Panc1 (cell line): ENCODE data around the gene LDB2. TPM values are rescaled to one million over a fixed set of nuclear protein-coding genes. Genes with fewer than 3 reads are reported as not detected.

Source experiments
- ATAC-seq: fragments of 200-7000 bp; cut with Tn5 transposase; 2 replicates; pipeline ENCODE4 v1.9.1; 2020; ENCODE audit warnings: mild to moderate bottlenecking, moderate library complexity
- BruUV-seq: library from RNA; stranded (reverse); fragments of 400-500 nt; replicated peaks from 2 replicates; lab custom pipeline; 2021; lab: Mats Ljungman, UMichigan
- CTCF ChIA-PET: fragments of 300-600 bp; sonication (Branson Sonifier 250); formaldehyde crosslinking; loops from one replicate; lab custom pipeline; 2022; ENCODE audit warnings: antibody characterized with exemption; lab: Charles Lee
- POLR2A ChIA-PET: fragments of 300-600 bp; sonication (Branson Sonifier 250); formaldehyde crosslinking; loops from one replicate; lab custom pipeline; 2022; ENCODE audit warnings: antibody characterized with exemption; lab: Charles Lee
- DNase-seq: peaks from one replicate; pipeline ENCODE4 v3.0.0-alpha.2; 2010; ENCODE audit warnings: low read depth, low spot score
- H3K27ac ChIP-seq: 2 replicates; pipeline ENCODE4 v1.5.1; 2011; ENCODE audit warnings: mild to moderate bottlenecking, low read length, inconsistent platforms
- H3K27me3 ChIP-seq: fragments of 200-500 bp; sonication (Bioruptor generic); 2 replicates; pipeline ENCODE4 v1.6.0; 2014; ENCODE audit warnings: low read length, inconsistent platforms; ENCODE audit not compliant: control insufficient read depth, insufficient read depth
- H3K36me3 ChIP-seq: fragments of 200-500 bp; sonication (Bioruptor generic); 2 replicates; pipeline ENCODE4 v1.5.1; 2014; ENCODE audit warnings: inconsistent platforms, mild to moderate bottlenecking, low read length, moderate library complexity; ENCODE audit not compliant: control insufficient read depth, insufficient read depth
- H3K4me1 ChIP-seq: 2 replicates; pipeline ENCODE4 v1.5.1; 2011; ENCODE audit warnings: inconsistent platforms, mild to moderate bottlenecking, low read length, moderate library complexity; ENCODE audit not compliant: control insufficient read depth, insufficient read depth
- H3K4me3 ChIP-seq, 2 experiments: 2 replicates each; pipeline ENCODE4 v1.5.1; 2011 to 2012; ENCODE audit warnings: low read depth in 2 of 2, low read length in 2 of 2, mild to moderate bottlenecking in 2 of 2, inconsistent platforms in 1 of 2, moderate library complexity in 1 of 2
- H3K9me3 ChIP-seq: fragments of 200-500 bp; sonication (Bioruptor generic); 2 replicates; pipeline ENCODE4 v1.5.1; 2014; ENCODE audit warnings: low read depth, mild to moderate bottlenecking, inconsistent platforms, low read length, moderate library complexity; ENCODE audit not compliant: control insufficient read depth, insufficient read depth
- POLR2AphosphoS5 ChIP-seq: IDR thresholded peaks from 2 replicates; pipeline ENCODE4 v1.6.1; 2012; ENCODE audit warnings: mild to moderate bottlenecking, low read depth, low read length, moderate library complexity
- SIN3A ChIP-seq: IDR thresholded peaks from 2 replicates; pipeline ENCODE4 v1.6.1; 2012; ENCODE audit warnings: low read depth, mild to moderate bottlenecking, low read length, moderate library complexity, borderline replicate concordance; ENCODE audit not compliant: insufficient read depth
- TCF7L2 ChIP-seq: IDR thresholded peaks from 2 replicates; pipeline ENCODE4 v1.6.1; 2011; ENCODE audit warnings: mild to moderate bottlenecking, low read depth, low read length, inconsistent platforms
- in situ Hi-C: cut with HindIII; loops from 2 replicates; pipeline ENCODE4 v1.10.0; 2016; ENCODE audit warnings: low sequenced_read_pairs, low pct_unique_long_range_greater_than_20kb
- intact Hi-C: fragments of 100-400 bp; cut with micrococcal nuclease; formaldehyde crosslinking; loops from one replicate; pipeline ENCODE4 v1.10.0; 2022; ENCODE audit not compliant: unreplicated experiment
- total RNA-seq: library from RNA; stranded (reverse); gene quantifications from one replicate; pipeline ENCODE4 v1.2.1, GENCODE V29; 2021; ENCODE audit not compliant: unreplicated experiment
- TF ChIP-seq, protein P1 (sequence below): fragments of 450-650 bp; IDR thresholded peaks from 2 replicates; pipeline ENCODE4 v1.5.1; 2017; ENCODE audit warnings: mild to moderate bottlenecking
- TF ChIP-seq, protein P2 (sequence below), 2 experiments: IDR thresholded peaks; 2 replicates each; pipeline ENCODE4 v1.6.1; 2011 to 2012; ENCODE audit warnings: low read depth in 2 of 2, control low read depth in 1 of 2, low read length in 1 of 2, mild to moderate bottlenecking in 1 of 2, moderate library complexity in 1 of 2; ENCODE audit not compliant: insufficient read depth in 1 of 2

LDB2 gene
- total RNA-seq, 1 experiment from 2014 or later = not detected

DNA sequence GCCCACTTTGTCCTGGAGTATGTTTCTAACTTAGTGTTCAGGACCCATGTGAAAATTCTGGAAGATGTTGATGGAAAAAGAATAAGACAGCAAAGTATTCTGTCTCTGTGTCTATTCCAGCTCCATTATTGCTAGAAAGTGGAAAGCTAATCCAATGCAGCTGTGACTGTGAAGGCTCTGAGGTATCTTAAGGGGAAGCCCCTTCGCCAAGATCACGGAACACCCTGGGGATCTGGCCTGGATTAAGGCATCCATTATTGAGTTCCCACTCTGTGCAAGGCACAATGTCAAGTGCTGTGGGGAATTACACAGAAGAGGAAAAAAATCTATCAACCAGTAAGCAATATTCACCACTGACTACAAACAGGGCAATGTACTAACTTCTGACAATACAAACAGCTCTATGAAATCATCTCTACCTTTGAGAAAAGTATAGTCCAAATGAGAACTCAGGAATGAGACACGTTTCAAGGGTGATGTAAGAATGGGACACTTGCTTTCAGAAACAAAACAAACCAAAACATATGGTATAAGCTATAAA is 222.1 kb downstream of the LDB2 start:
- Histone ChIP-seq H3K27ac (no peak overlapping the region), H3K9me3 (no peaks in the 10 kb centered on the region), H3K4me1 (no peaks in the 10 kb centered on the region), H3K36me3 (no peaks in the 10 kb centered on the region), H3K4me3 (no peak overlapping the region), H3K27me3 (no peaks in the 10 kb centered on the region)
- in situ Hi-C loops = no loop called here
- intact Hi-C loops = no loop called here
- CTCF ChIA-PET = no interaction called here
- DNase-seq (no peak), ATAC-seq (no peak)
- POLR2A ChIA-PET = no interaction called here
- no peak for TF ChIP-seq POLR2AphosphoS5
- TF ChIP-seq, protein P1, sequence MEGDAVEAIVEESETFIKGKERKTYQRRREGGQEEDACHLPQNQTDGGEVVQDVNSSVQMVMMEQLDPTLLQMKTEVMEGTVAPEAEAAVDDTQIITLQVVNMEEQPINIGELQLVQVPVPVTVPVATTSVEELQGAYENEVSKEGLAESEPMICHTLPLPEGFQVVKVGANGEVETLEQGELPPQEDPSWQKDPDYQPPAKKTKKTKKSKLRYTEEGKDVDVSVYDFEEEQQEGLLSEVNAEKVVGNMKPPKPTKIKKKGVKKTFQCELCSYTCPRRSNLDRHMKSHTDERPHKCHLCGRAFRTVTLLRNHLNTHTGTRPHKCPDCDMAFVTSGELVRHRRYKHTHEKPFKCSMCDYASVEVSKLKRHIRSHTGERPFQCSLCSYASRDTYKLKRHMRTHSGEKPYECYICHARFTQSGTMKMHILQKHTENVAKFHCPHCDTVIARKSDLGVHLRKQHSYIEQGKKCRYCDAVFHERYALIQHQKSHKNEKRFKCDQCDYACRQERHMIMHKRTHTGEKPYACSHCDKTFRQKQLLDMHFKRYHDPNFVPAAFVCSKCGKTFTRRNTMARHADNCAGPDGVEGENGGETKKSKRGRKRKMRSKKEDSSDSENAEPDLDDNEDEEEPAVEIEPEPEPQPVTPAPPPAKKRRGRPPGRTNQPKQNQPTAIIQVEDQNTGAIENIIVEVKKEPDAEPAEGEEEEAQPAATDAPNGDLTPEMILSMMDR = no peak
- TF ChIP-seq SIN3A = no peak
- TF ChIP-seq TCF7L2 = no peak
- TF ChIP-seq, protein P2, sequence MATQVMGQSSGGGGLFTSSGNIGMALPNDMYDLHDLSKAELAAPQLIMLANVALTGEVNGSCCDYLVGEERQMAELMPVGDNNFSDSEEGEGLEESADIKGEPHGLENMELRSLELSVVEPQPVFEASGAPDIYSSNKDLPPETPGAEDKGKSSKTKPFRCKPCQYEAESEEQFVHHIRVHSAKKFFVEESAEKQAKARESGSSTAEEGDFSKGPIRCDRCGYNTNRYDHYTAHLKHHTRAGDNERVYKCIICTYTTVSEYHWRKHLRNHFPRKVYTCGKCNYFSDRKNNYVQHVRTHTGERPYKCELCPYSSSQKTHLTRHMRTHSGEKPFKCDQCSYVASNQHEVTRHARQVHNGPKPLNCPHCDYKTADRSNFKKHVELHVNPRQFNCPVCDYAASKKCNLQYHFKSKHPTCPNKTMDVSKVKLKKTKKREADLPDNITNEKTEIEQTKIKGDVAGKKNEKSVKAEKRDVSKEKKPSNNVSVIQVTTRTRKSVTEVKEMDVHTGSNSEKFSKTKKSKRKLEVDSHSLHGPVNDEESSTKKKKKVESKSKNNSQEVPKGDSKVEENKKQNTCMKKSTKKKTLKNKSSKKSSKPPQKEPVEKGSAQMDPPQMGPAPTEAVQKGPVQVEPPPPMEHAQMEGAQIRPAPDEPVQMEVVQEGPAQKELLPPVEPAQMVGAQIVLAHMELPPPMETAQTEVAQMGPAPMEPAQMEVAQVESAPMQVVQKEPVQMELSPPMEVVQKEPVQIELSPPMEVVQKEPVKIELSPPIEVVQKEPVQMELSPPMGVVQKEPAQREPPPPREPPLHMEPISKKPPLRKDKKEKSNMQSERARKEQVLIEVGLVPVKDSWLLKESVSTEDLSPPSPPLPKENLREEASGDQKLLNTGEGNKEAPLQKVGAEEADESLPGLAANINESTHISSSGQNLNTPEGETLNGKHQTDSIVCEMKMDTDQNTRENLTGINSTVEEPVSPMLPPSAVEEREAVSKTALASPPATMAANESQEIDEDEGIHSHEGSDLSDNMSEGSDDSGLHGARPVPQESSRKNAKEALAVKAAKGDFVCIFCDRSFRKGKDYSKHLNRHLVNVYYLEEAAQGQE (IDR thresholded peaks at IDR 0.05; ENCODE audit: insufficient read depth in 1 of 2, low read depth in 2 of 2, low read length in 1 of 2) = no peak
- BruUV-seq = no TSS peak

DNA sequence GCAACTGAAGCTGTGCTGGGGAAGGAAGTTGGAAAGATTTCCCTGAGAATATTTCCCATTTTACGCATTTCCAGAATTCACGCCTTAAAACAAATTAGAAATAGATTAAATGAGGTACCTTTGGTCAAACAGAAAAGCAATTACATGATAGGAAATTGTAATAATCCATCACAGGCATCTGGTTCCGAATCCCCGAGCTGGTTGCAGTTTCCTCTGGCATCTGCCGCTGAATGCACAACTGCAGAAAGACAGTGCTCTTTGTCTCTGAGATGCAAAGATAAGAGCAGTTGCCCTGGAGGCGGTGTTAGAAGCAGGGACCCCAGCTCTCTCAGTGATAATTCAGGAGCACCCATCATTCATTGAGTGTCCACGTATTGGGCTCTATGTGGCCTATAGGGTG is 224.4 kb downstream of the LDB2 start:
- H3K27ac ChIP-seq = no peak overlapping the region
- no peaks in the 10 kb centered on the region for H3K36me3 ChIP-seq
- ChIA-PET CTCF (no interaction called here), POLR2A (no interaction called here)
- H3K4me1 ChIP-seq = no peaks in the 10 kb centered on the region
- intact Hi-C loops = no loop called here
- no peaks in the 10 kb centered on the region for H3K27me3 ChIP-seq
- H3K9me3 ChIP-seq = no peaks in the 10 kb centered on the region
- BruUV-seq = no TSS peak
- TF ChIP-seq TCF7L2 (no peak), SIN3A (no peak), POLR2AphosphoS5 (no peak)
- TF ChIP-seq, protein P2 (IDR thresholded peaks at IDR 0.05; ENCODE audit: insufficient read depth in 1 of 2, low read depth in 2 of 2, low read length in 1 of 2) = no peak
- TF ChIP-seq, protein P1 = no peak
- in situ Hi-C loops = no loop called here
- no peak overlapping the region for H3K4me3 ChIP-seq
- no peak for DNase-seq
- ATAC-seq = no peak
